ENCODE results near the gene AFF3. TPM values are rescaled to one million over a fixed set of nuclear protein-coding genes. Genes with fewer than 3 reads are reported as not detected.
"Not testable (repeated sequence)": the region's sequence is repeated elsewhere in the genome, so short reads cannot be mapped to it uniquely, and the experiment has no call there.

The AFF3 gene
- total RNA-seq, 1 experiment from 2014 or later: not detected

DNA sequence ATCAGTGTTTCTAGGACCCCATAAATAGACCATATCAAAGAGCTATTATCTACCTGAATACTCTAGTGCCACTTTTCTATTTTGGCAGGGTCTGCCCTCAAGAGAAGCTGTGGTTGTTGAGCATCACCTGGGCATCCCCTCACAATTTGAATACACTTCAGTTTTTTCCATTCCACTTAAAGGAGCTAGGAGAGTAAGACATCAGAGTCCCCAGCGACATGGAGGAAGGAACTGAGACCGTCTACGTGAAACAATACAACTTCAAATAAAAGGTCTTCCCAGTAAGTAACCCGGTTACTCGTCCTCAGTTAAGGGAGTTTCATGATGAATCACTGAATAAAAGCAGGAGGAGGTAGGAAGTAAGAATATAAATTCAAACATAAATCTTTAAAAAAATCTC is 206.7 kb downstream of the AFF3 start:
- no TSS peak for BruUV-seq (replicated peaks)
- H3K4me3 Mint-ChIP-seq (ENCODE audit: low read depth, unreplicated experiment): no peak overlapping the region
- H3K27me3 Mint-ChIP-seq (ENCODE audit: unreplicated experiment): peaks cover 64% of the 10 kb centered on the region
- CTCF ChIA-PET: interaction anchor here (0.7 to 0.9 kb wide), 2 partner anchors 10 to 635 kb away, joined by 3 to 4 read pairs; no protein-coding TSS in a partner anchor
- H3K27ac Mint-ChIP-seq (ENCODE audit: unreplicated experiment): no peak overlapping the region
- TF ChIP-seq, protein P1, sequence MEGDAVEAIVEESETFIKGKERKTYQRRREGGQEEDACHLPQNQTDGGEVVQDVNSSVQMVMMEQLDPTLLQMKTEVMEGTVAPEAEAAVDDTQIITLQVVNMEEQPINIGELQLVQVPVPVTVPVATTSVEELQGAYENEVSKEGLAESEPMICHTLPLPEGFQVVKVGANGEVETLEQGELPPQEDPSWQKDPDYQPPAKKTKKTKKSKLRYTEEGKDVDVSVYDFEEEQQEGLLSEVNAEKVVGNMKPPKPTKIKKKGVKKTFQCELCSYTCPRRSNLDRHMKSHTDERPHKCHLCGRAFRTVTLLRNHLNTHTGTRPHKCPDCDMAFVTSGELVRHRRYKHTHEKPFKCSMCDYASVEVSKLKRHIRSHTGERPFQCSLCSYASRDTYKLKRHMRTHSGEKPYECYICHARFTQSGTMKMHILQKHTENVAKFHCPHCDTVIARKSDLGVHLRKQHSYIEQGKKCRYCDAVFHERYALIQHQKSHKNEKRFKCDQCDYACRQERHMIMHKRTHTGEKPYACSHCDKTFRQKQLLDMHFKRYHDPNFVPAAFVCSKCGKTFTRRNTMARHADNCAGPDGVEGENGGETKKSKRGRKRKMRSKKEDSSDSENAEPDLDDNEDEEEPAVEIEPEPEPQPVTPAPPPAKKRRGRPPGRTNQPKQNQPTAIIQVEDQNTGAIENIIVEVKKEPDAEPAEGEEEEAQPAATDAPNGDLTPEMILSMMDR (IDR thresholded peaks at IDR 0.05; ENCODE audit: unreplicated experiment): no peak
- H3K36me3 Mint-ChIP-seq (ENCODE audit: insufficient read depth, unreplicated experiment): no peaks in the 10 kb centered on the region
- no peaks in the 10 kb centered on the region for H3K4me1 Mint-ChIP-seq (ENCODE audit: low read depth, unreplicated experiment)
- H3K9me3 Mint-ChIP-seq (ENCODE audit: low read depth, unreplicated experiment): no peaks in the 10 kb centered on the region
- intact Hi-C loops (cut with micrococcal nuclease; ENCODE audit: unreplicated experiment): no loop called here
- DNase-seq: no peak

DNA sequence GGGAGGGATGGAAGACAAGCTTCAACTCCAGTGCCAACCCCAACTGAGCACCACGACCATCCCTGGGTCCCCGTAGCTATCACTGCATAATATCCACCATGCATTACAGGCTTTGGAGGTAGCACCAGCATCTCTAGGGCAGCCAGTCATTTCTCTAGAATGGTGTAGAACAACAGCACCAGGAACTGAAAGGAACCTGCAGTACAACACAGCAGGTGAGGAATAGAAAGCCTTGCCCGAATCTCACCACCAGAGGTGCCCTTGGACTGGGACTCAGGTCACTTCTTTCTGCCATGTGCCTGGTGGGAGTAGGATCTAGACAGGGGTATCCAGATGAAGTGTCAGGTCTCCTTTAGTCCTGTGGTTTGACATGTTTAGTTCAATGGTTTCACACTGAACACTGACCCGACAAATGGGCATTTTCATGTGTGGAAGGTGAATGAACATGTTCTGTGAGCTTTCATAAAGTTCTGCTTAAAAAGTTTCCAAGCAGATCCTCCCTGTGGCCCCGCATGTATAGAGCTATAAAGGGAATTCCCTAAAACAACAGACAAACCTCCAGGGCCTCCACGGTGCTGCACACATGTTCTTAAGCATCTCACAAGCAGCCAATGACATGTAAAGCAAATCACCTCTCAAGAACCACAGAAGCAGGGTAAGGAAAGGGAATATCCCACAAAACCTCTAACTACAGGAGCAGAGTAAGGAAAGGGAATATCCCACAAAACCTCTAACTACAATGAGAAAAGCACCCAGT is 208.3 kb downstream of the AFF3 start:
- CTCF ChIA-PET: no interaction called here

DNA sequence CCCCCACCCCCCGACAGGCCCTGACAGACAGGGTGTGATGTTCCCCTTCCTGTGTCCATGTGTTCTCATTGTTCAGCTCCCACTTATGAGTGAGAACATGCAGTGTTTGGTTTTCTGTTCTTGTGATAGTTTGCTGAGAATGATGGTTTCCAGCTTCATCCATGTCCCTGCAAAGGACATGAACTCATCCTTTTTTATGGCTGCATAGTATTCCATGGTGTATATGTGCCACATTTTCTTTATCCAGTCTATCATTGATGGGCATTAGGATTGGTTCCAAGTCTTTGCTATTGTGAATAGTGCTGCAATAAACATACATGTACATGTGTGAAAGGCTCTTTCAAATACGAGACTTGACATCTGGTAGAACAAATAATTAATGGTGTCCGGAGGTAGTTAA is 208.9 kb downstream of the AFF3 start:
- peaks cover 67% of the 10 kb centered on the region for H3K27me3 Mint-ChIP-seq (ENCODE audit: unreplicated experiment)
- CTCF ChIA-PET; DNase-seq; BruUV-seq (replicated peaks); H3K4me1 Mint-ChIP-seq (ENCODE audit: low read depth, unreplicated experiment); H3K27ac Mint-ChIP-seq (ENCODE audit: unreplicated experiment); H3K9me3 Mint-ChIP-seq (ENCODE audit: low read depth, unreplicated experiment); H3K36me3 Mint-ChIP-seq (ENCODE audit: insufficient read depth, unreplicated experiment); intact Hi-C loops (cut with micrococcal nuclease; ENCODE audit: unreplicated experiment); H3K4me3 Mint-ChIP-seq (ENCODE audit: low read depth, unreplicated experiment): not testable (repeated sequence)

More for the DNA sequence above, 208.3 kb downstream of the AFF3 start:
- TF ChIP-seq, protein P1 (IDR thresholded peaks at IDR 0.05; ENCODE audit: unreplicated experiment): no peak
- no TSS peak for BruUV-seq (replicated peaks)
- Mint-ChIP-seq H3K9me3 (ENCODE audit: low read depth, unreplicated experiment) (no peaks in the 10 kb centered on the region), H3K27ac (ENCODE audit: unreplicated experiment) (no peak overlapping the region), H3K36me3 (ENCODE audit: insufficient read depth, unreplicated experiment) (no peaks in the 10 kb centered on the region), H3K4me1 (ENCODE audit: low read depth, unreplicated experiment) (no peaks in the 10 kb centered on the region), H3K4me3 (ENCODE audit: low read depth, unreplicated experiment) (no peak overlapping the region), H3K27me3 (ENCODE audit: unreplicated experiment) (peaks cover 67% of the 10 kb centered on the region)
- intact Hi-C loops (cut with micrococcal nuclease; ENCODE audit: unreplicated experiment): no loop called here
- DNase-seq: no peak

DNA sequence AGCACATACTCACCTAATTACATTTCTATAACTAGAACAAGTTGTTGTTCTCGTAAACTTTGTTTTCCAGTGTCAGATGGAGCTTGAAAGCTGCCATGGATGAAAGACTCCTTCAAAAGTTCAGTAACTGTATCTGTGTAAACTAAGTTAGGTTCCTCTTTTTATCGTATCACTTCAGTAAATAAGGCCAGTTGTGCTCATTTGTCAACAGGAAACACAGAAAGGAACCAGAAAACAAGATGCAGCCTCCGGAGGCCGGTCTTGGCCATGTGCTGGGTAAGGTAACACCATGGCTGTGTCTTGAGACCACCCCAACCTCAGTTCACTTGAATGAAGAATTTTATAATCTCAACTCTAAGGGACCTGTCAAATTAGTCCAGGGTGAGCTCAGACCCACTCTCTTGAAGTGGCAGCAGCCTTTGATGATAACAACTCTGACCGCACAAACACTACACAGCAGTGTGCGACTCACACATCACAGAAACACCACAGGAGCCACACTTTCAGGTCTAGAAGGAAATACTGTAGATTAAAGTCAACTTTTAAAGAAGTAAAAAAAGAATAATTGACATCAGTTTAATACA is 213.8 kb downstream of the AFF3 start:
- H3K27ac Mint-ChIP-seq (ENCODE audit: unreplicated experiment): no peak overlapping the region
- no TSS peak for BruUV-seq (replicated peaks)
- H3K27me3 Mint-ChIP-seq (ENCODE audit: unreplicated experiment): peaks cover 63% of the 10 kb centered on the region
- CTCF ChIA-PET: no interaction called here
- no peaks in the 10 kb centered on the region for H3K36me3 Mint-ChIP-seq (ENCODE audit: insufficient read depth, unreplicated experiment)
- H3K4me1 Mint-ChIP-seq (ENCODE audit: low read depth, unreplicated experiment): no peaks in the 10 kb centered on the region
- no peak for DNase-seq
- TF ChIP-seq, protein P1 (IDR thresholded peaks at IDR 0.05; ENCODE audit: unreplicated experiment): no peak
- H3K4me3 Mint-ChIP-seq (ENCODE audit: low read depth, unreplicated experiment): no peak overlapping the region
- H3K9me3 Mint-ChIP-seq (ENCODE audit: low read depth, unreplicated experiment): no peaks in the 10 kb centered on the region
- intact Hi-C loops (cut with micrococcal nuclease; ENCODE audit: unreplicated experiment): no loop called here

DNA sequence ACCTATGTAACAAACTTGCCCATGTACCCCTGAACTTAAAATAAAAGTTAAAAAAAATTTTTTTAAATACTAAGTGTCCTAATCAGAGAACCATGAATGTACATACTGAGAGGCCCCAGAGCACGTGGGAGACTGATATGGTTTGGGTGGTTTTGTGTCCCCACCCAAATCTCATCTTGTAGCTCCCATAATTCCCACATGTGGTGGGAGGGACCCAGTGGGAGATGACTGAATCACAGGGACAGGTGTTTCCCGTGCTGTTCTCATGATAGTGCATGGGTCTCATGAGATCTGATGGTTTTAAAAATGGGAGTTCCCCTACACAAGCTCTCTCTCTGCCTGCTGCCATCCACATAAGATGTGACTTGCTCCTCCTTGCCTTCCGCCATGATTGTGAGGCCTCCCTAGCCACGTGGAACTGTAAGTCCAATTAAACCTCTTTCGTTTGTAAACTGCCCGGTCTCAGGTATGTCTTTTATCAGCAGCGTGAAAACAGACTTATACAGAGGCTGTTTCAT is 214.6 kb downstream of the AFF3 start:
- not testable (repeated sequence) for H3K9me3 Mint-ChIP-seq (ENCODE audit: low read depth, unreplicated experiment)
- peaks cover 71% of the 10 kb centered on the region for H3K27me3 Mint-ChIP-seq (ENCODE audit: unreplicated experiment)

More for the DNA sequence above, 214.6 kb downstream of the AFF3 start:
- CTCF ChIA-PET; intact Hi-C loops (cut with micrococcal nuclease; ENCODE audit: unreplicated experiment); H3K4me1 Mint-ChIP-seq (ENCODE audit: low read depth, unreplicated experiment); DNase-seq; H3K27ac Mint-ChIP-seq (ENCODE audit: unreplicated experiment); H3K4me3 Mint-ChIP-seq (ENCODE audit: low read depth, unreplicated experiment); H3K36me3 Mint-ChIP-seq (ENCODE audit: insufficient read depth, unreplicated experiment); BruUV-seq (replicated peaks): not testable (repeated sequence)

Data from Calu3 (cell line).